ENCODE measurements around the gene MXRA7.
A peak's percentile ranks its signal among the peaks of the same experiment; 100 is the strongest.

- TF ChIP-seq CTCF (IDR thresholded peaks at IDR 0.05; ENCODE audit: extremely low read depth in 1 of 2, insufficient read depth in 1 of 2, low read depth in 1 of 2, low read length in 2 of 2) (peak; percentile 65 to 80), POLR2A (IDR thresholded peaks at IDR 0.05; ENCODE audit: low read depth, low read length) (peak; percentile 66), POLR2AphosphoS5 (IDR thresholded peaks at IDR 0.05; ENCODE audit: insufficient read depth, low read depth, low read length) (no peak), EZH2 (IDR thresholded peaks at IDR 0.05; ENCODE audit: borderline replicate concordance, low read depth, low read length, severe bottlenecking) (no peak)
Observed at GRCh38 chr17:76726776-76727718, 16.3 kb upstream of the MXRA7 start, which contains the start of gene METTL23.
